ENCODE measurements around the gene LAP3. TPM values are rescaled to one million over a fixed set of nuclear protein-coding genes. Genes with fewer than 3 reads are reported as not detected.

The LAP3 gene
- total RNA-seq, 1 donor from 2014 or later = 77.6 TPM

GRCh38 chr4:17554568-17554967, 22.4 kb upstream of the LAP3 start:
- Histone ChIP-seq H3K4me3 (no peak overlapping the region), H3K4me1 (no peaks in the 10 kb centered on the region), H3K27me3 (no peaks in the 10 kb centered on the region), H3K36me3 (no peaks in the 10 kb centered on the region), H3K9me3 (no peaks in the 10 kb centered on the region), H3K27ac (no peak overlapping the region)
- TF ChIP-seq POLR2AphosphoS5 (IDR thresholded peaks at IDR 0.05; ENCODE audit: insufficient read depth in 1 of 2, low read depth in 1 of 2) (no peak), POLR2A (IDR thresholded peaks at IDR 0.05) (no peak), CTCF (IDR thresholded peaks at IDR 0.05) (no peak)
- DNase-seq (ENCODE audit: extremely low spot score in 2 of 2) = no peak
- intact Hi-C loops (cut with DNase I) = no loop called here

GRCh38 chr4:17556498-17556897, 20.5 kb upstream of the LAP3 start:
- no peak for DNase-seq (ENCODE audit: extremely low spot score in 2 of 2)
- Histone ChIP-seq H3K27ac (no peak overlapping the region), H3K4me1 (no peaks in the 10 kb centered on the region), H3K36me3 (no peaks in the 10 kb centered on the region), H3K4me3 (no peak overlapping the region), H3K27me3 (no peaks in the 10 kb centered on the region), H3K9me3 (no peaks in the 10 kb centered on the region)
- intact Hi-C loops (cut with DNase I) = no loop called here
- TF ChIP-seq POLR2A (IDR thresholded peaks at IDR 0.05) (no peak), CTCF (IDR thresholded peaks at IDR 0.05) (no peak), POLR2AphosphoS5 (IDR thresholded peaks at IDR 0.05; ENCODE audit: insufficient read depth in 1 of 2, low read depth in 1 of 2) (no peak)

- intact Hi-C loops (cut with DNase I) = no loop called here
- TF ChIP-seq POLR2A (IDR thresholded peaks at IDR 0.05) (no peak), CTCF (IDR thresholded peaks at IDR 0.05) (no peak), POLR2AphosphoS5 (IDR thresholded peaks at IDR 0.05; ENCODE audit: insufficient read depth in 1 of 2, low read depth in 1 of 2) (no peak)
- no peaks in the 10 kb centered on the region for H3K4me1 ChIP-seq
- DNase-seq (ENCODE audit: extremely low spot score in 2 of 2) = no peak
- no peak overlapping the region for H3K4me3 ChIP-seq
- no peaks in the 10 kb centered on the region for H3K36me3 ChIP-seq
- H3K27me3 ChIP-seq = no peaks in the 10 kb centered on the region
- H3K9me3 ChIP-seq = no peaks in the 10 kb centered on the region
- H3K27ac ChIP-seq = no peak overlapping the region
Observed at GRCh38 chr4:17557880-17558279, 19.1 kb upstream of the LAP3 start.

DNA sequence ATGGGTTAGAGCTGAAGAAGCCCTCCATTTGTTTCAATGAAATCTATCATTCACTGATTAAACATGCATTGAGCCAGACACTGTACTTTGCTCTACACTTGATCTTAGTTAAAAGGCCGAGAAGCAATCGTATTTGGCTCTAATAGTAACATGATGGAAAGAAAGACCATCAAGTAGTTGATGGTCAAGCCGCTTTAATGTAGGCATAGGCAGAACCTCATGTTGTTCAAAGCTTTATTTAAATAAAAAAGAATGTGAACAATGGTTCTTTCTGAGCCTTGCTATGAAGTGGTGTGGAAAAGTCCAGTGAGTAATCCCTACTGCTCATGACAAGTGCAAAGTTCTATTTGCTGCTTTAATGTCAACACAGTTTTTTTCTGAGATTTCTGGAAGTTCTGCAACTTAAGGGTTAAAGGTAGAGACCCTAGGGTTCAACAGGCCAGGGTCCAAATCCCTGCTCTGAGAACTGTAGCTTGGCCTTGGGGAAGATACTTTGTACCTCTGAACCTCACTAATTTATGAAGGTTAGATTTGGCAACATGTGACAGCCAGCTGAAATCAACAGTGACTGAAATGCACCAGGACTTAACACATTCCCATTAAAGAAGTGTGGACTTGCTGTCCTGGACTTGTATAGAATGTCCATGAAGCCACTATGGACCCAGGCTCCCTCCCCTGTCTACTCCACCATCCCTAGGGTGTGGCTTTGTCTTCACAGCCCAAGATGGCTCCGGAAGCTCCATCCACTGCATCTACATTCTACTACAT, 17.9 kb upstream of the LAP3 start:
- Histone ChIP-seq H3K27ac (no peak overlapping the region), H3K4me1 (no peaks in the 10 kb centered on the region), H3K27me3 (no peaks in the 10 kb centered on the region), H3K36me3 (no peaks in the 10 kb centered on the region), H3K9me3 (no peaks in the 10 kb centered on the region), H3K4me3 (no peak overlapping the region)
- intact Hi-C loops (cut with DNase I) = no loop called here
- DNase-seq (ENCODE audit: extremely low spot score in 2 of 2) = no peak
- TF ChIP-seq CTCF (IDR thresholded peaks at IDR 0.05) (no peak), POLR2A (IDR thresholded peaks at IDR 0.05) (no peak), POLR2AphosphoS5 (IDR thresholded peaks at IDR 0.05; ENCODE audit: insufficient read depth in 1 of 2, low read depth in 1 of 2) (no peak)

- H3K9me3 ChIP-seq = no peaks in the 10 kb centered on the region
- no peak for DNase-seq (ENCODE audit: extremely low spot score in 2 of 2)
- intact Hi-C loops (cut with DNase I) = loop anchor here (10.0 kb wide), 1 partner anchor 65 kb away; no protein-coding TSS in a partner anchor
Observed at GRCh38 chr4:17559709-17560048, 17.3 kb upstream of the LAP3 start.

More at GRCh38 chr4:17559709-17560048, 17.3 kb upstream of the LAP3 start:
- no peaks in the 10 kb centered on the region for H3K36me3 ChIP-seq
- H3K4me1 ChIP-seq = no peaks in the 10 kb centered on the region
- no peak overlapping the region for H3K27ac ChIP-seq
- no peak overlapping the region for H3K4me3 ChIP-seq
- TF ChIP-seq POLR2AphosphoS5 (IDR thresholded peaks at IDR 0.05; ENCODE audit: insufficient read depth in 1 of 2, low read depth in 1 of 2) = no peak
- no peak for TF ChIP-seq POLR2A (IDR thresholded peaks at IDR 0.05)
- TF ChIP-seq CTCF (IDR thresholded peaks at IDR 0.05) = no peak
- H3K27me3 ChIP-seq = no peaks in the 10 kb centered on the region

Data from vagina (tissue), 2 donors.